OCI-LY7 (cell line): ENCODE results near the gene WDFY2. TPM values are rescaled to one million over a fixed set of nuclear protein-coding genes. Genes with fewer than 3 reads are reported as not detected.

Source experiments
- Bru-seq: library from RNA; stranded (reverse); fragments of 400-500 nt; gene quantifications from one replicate; lab custom pipeline; 2021; lab: Mats Ljungman, UMichigan
- BruChase-seq, 2 experiments: library from RNA; stranded (reverse); fragments of 400-500 nt; gene quantifications; one replicate each; lab custom pipeline; 2021; lab: Mats Ljungman, UMichigan
- BruUV-seq: library from RNA; stranded (reverse); fragments of 400-500 nt; replicated peaks from 2 replicates; lab custom pipeline; 2021; lab: Mats Ljungman, UMichigan
- CTCF ChIA-PET: fragments of 300-600 bp; sonication (Branson Sonifier 250); formaldehyde crosslinking; loops from one replicate; lab custom pipeline; 2022; ENCODE audit warnings: antibody characterized with exemption; ENCODE audit not compliant: unreplicated experiment; lab: Charles Lee
- POLR2A ChIA-PET: fragments of 300-600 bp; sonication (Branson Sonifier 250); formaldehyde crosslinking; loops from one replicate; lab custom pipeline; 2022; ENCODE audit warnings: antibody characterized with exemption; lab: Charles Lee
- DNase-seq: peaks from one replicate; pipeline ENCODE4 v3.0.0-alpha.2; 2015; ENCODE audit warnings: low spot score
- H2AFZ ChIP-seq: fragments of 200-600 bp; sonication (generic), shearing (Covaris generic); 2 replicates; pipeline ENCODE4 v1.6.1; 2014; ENCODE audit warnings: mild to moderate bottlenecking, antibody characterized with exemption, low read length, moderate library complexity
- H3K27ac ChIP-seq: fragments of 200-600 bp; sonication (generic); 2 replicates; pipeline ENCODE4 v1.5.1; 2014; ENCODE audit warnings: mixed run types, low read depth, mild to moderate bottlenecking, moderate library complexity, low read length, inconsistent platforms; ENCODE audit not compliant: poor library complexity, severe bottlenecking
- H3K36me3 ChIP-seq: fragments of 200-600 bp; sonication (generic); 2 replicates; pipeline ENCODE4 v1.6.1; 2014; ENCODE audit warnings: mild to moderate bottlenecking, antibody characterized with exemption, low read length, moderate library complexity, mixed read lengths; ENCODE audit not compliant: insufficient read depth
- H3K4me1 ChIP-seq: fragments of 200-600 bp; sonication (generic); 2 replicates; pipeline ENCODE4 v1.5.1; 2014; ENCODE audit warnings: mild to moderate bottlenecking, low read length; ENCODE audit not compliant: insufficient read depth, poor library complexity, severe bottlenecking
- H3K4me2 ChIP-seq: fragments of 200-600 bp; sonication (generic); 2 replicates; pipeline ENCODE4 v1.6.1; 2014; ENCODE audit warnings: mild to moderate bottlenecking, low read length
- H3K4me3 ChIP-seq: fragments of 200-600 bp; sonication (generic); 2 replicates; pipeline ENCODE4 v1.5.1; 2014; ENCODE audit warnings: mild to moderate bottlenecking, low read depth, low read length; ENCODE audit not compliant: poor library complexity, severe bottlenecking
- H3K79me2 ChIP-seq: fragments of 200-600 bp; sonication (generic); 2 replicates; pipeline ENCODE4 v1.6.1; 2016; ENCODE audit warnings: low read depth, mild to moderate bottlenecking, low read length, moderate library complexity, mixed read lengths; ENCODE audit not compliant: insufficient read depth
- H3K9me2 ChIP-seq: fragments of 200-600 bp; sonication (generic); 2 replicates; pipeline ENCODE4 v1.6.1; 2016; ENCODE audit warnings: mild to moderate bottlenecking, low read length, mixed read lengths; ENCODE audit not compliant: insufficient read depth
- H3K9me3 ChIP-seq: fragments of 200-600 bp; sonication (generic); 2 replicates; pipeline ENCODE4 v1.6.1; 2014; ENCODE audit warnings: mild to moderate bottlenecking, mixed run types, low read length, mixed read lengths
- H4K20me1 ChIP-seq: fragments of 200-600 bp; sonication (generic); 2 replicates; pipeline ENCODE4 v1.6.1; 2014; ENCODE audit warnings: mild to moderate bottlenecking, antibody characterized with exemption, low read length, moderate library complexity, mixed read lengths; ENCODE audit not compliant: insufficient read depth
- EZH2phosphoT487 ChIP-seq: fragments of 200-600 bp; sonication (generic); IDR thresholded peaks from 2 replicates; pipeline ENCODE4 v1.6.1; 2018; ENCODE audit warnings: low read depth, borderline replicate concordance, mild to moderate bottlenecking, mixed run types, antibody characterized with exemption, low read length, moderate library complexity, mixed read lengths
- intact Hi-C: fragments of 100-400 bp; cut with micrococcal nuclease; formaldehyde crosslinking; loops from one replicate; pipeline ENCODE4 v1.10.0; 2022; ENCODE audit not compliant: unreplicated experiment
- long read RNA-seq: library from polyadenylated mRNA; stranded (forward); transcript quantifications from one replicate; pipeline ENCODE4 v2.0.0, GENCODE V29; 2022
- total RNA-seq, 2 experiments: library from RNA; depleted of rRNA in 1 of 2; stranded (reverse); fragments of >200 nt in 1 of 2; shearing (Covaris generic) in 1 of 2; gene quantifications; 2 replicates each; pipeline ENCODE4 v1.2.3, GENCODE V29; 2014 to 2022
- TF ChIP-seq, protein P1 (sequence below): fragments of 200-600 bp; sonication (generic); conservative IDR thresholded peaks from 2 replicates; pipeline ENCODE4 v1.5.1; 2014; ENCODE audit warnings: mild to moderate bottlenecking, antibody characterized with exemption, low read length, moderate library complexity, mixed read lengths

Gene WDFY2, protein sequence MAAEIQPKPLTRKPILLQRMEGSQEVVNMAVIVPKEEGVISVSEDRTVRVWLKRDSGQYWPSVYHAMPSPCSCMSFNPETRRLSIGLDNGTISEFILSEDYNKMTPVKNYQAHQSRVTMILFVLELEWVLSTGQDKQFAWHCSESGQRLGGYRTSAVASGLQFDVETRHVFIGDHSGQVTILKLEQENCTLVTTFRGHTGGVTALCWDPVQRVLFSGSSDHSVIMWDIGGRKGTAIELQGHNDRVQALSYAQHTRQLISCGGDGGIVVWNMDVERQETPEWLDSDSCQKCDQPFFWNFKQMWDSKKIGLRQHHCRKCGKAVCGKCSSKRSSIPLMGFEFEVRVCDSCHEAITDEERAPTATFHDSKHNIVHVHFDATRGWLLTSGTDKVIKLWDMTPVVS
- total RNA-seq (2014; rRNA removed; shearing (Covaris generic)) (6.4 and 8.2 TPM in 2 replicates), total RNA-seq (2022) (18.1 and 18.5 TPM in 2 replicates), Bru-seq, nascent RNA (percentile 75 among the genes with signal in this experiment), BruChase-seq, experiment 1, labeled RNA remaining after a 6-hour chase (percentile 57 among the genes with signal in this experiment), BruChase-seq, experiment 2, labeled RNA remaining after a 2-hour chase (percentile 62 among the genes with signal in this experiment)
- long read RNA-seq, full-length matches to known transcripts: 5 of 31 reads
- long read RNA-seq, partial matches to known transcripts: 10 of 31 reads
- long read RNA-seq, other reads (novel, unspliced or antisense): 16 of 31 reads

DNA sequence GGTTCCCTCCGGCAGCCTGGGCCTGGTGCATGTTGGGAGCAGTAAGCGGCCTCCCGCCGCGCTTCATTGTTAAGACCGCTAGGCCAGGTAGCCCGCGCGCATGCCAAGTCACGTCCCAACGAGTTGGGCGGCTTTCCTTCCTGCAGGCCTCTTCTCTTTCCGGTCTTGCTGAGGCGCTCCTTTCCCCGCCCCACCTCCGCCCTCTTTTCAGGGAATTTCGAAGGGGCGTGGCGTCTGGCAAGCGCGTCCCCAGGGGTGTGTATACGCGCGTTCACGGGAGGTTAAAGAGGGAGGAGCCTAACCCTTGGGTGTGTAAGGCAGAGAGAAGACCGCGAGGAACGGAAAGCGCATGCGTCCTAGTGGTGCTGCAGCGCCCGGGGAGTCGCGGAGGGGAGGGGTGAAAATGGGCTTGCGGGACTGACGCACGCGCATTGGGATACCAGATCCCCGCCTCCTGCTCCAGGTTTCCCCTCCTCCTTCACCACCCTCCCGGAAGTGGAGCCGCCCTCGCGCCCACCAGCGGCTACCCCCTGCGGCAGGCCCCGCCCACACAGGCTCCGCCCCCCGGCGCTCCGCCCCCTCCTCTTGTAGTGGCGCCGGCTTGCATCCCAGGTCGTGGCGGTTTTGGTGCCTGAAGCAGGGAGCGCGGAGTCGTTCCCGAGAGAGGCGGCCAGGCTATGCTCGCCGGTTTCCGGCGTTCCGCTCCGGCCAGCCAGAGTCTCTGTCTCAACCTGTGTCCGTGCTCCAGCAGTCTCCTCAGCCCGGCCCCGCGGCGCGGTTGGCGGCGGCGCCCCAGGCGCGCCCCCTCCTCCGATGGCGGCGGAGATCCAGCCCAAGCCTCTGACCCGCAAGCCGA is at the start of gene WDFY2:
WDFY2 (plus strand) TSS at position 588 of the 856 bp plus-strand sequence; CDS start at position 814, 226 bp downstream.
- H3K27ac ChIP-seq: peak within 1 kb of the TSS; percentile 66
- peak; percentile 99 for DNase-seq
- H3K4me3 ChIP-seq: peak within 1 kb of the TSS; percentile 77
- peaks cover 20% of the 10 kb centered on the region; the same call in 1 of the 2 replicates for H4K20me1 ChIP-seq
- H3K9me2 ChIP-seq: no peaks in the 10 kb centered on the region
- peaks cover 16% of the 10 kb centered on the region for H3K4me1 ChIP-seq
- peak within 1 kb of the TSS; percentile 94 for H2AFZ ChIP-seq
- intact Hi-C loops: loop anchor here (1.0 to 2.0 kb wide), 3 partner anchors 121 to 213 kb away; partner anchors contain the start of gene INTS6
- ChIA-PET POLR2A (interaction anchor here (1.2 to 3.1 kb wide), 3 partner anchors 130 to 131 kb away, joined by 3 to 16 read pairs (median 5); partner anchors contain the start of gene INTS6), CTCF (no interaction called here)
- no TSS peak for BruUV-seq
- TF ChIP-seq, protein P1, sequence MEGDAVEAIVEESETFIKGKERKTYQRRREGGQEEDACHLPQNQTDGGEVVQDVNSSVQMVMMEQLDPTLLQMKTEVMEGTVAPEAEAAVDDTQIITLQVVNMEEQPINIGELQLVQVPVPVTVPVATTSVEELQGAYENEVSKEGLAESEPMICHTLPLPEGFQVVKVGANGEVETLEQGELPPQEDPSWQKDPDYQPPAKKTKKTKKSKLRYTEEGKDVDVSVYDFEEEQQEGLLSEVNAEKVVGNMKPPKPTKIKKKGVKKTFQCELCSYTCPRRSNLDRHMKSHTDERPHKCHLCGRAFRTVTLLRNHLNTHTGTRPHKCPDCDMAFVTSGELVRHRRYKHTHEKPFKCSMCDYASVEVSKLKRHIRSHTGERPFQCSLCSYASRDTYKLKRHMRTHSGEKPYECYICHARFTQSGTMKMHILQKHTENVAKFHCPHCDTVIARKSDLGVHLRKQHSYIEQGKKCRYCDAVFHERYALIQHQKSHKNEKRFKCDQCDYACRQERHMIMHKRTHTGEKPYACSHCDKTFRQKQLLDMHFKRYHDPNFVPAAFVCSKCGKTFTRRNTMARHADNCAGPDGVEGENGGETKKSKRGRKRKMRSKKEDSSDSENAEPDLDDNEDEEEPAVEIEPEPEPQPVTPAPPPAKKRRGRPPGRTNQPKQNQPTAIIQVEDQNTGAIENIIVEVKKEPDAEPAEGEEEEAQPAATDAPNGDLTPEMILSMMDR: peak; percentile 43; the same call in 1 of the 2 replicates
- no peak for TF ChIP-seq EZH2phosphoT487
- peaks cover 22% of the 10 kb centered on the region; the same call in 1 of the 2 replicates for H3K79me2 ChIP-seq
- no peaks in the 10 kb centered on the region for H3K9me3 ChIP-seq
- H3K4me2 ChIP-seq: peak within 1 kb of the TSS; percentile 87
- H3K36me3 ChIP-seq: peaks cover 5% of the 10 kb centered on the region; the same call in 1 of the 2 replicates

DNA sequence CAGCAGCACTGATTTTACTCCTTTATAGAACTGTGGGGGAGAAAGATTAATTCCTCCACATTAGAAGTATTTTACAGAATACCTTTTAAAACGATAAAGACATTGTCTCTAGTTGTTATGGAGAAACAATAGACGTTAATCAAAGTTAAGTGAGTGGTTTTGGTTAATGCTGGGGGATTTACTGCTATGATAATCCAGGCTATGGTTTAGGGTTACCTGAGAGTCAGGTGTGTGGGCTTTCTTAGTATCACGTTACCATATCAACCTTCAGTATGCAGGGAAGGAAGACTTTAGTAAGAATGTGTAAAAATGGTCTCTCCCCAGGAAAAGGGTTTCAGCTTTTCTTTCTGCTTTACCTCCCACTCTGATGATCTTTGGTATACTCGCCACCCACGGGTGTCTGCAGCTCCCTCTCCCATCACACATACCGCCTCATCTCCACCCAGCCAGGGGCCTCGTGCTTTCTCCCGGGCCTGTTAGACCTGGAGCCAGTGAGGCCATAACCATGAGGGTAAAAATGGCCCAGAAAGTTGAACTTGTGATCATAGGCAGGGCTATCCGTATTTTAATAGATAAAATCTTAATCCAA is 45.6 kb upstream of the WDFY2 start:
- no peaks in the 10 kb centered on the region for H3K79me2 ChIP-seq
- ChIA-PET POLR2A (no interaction called here), CTCF (no interaction called here)
- no peaks in the 10 kb centered on the region for H3K9me2 ChIP-seq
- intact Hi-C loops: no loop called here
- no peak overlapping the region for H3K4me2 ChIP-seq
- no peaks in the 10 kb centered on the region for H3K36me3 ChIP-seq
- no peaks in the 10 kb centered on the region for H3K4me1 ChIP-seq
- BruUV-seq: no TSS peak
- H4K20me1 ChIP-seq: no peaks in the 10 kb centered on the region
- no peak overlapping the region for H3K4me3 ChIP-seq
- DNase-seq: no peak
- H3K27ac ChIP-seq: no peak overlapping the region
- no peak overlapping the region for H2AFZ ChIP-seq
- TF ChIP-seq EZH2phosphoT487: no peak
- TF ChIP-seq, protein P1: no peak
- H3K9me3 ChIP-seq: no peaks in the 10 kb centered on the region
